HCT116 (cell line): Measurements from ENCODE around the gene MYH15. TPM values are rescaled to one million over a fixed set of nuclear protein-coding genes. Genes with fewer than 3 reads are reported as not detected.

Source experiments
- ATAC-seq: fragments of 200-7000 bp; cut with Tn5 transposase; 2 replicates; pipeline ENCODE4 v1.9.1; 2020; ENCODE audit warnings: mild to moderate bottlenecking, moderate library complexity
- BruUV-seq: library from RNA; stranded (reverse); fragments of 400-500 nt; replicated peaks from 2 replicates; lab custom pipeline; 2021; lab: Mats Ljungman, UMichigan
- CTCF ChIA-PET: fragments of 300-600 bp; sonication (Branson Sonifier 250); formaldehyde crosslinking; loops from one replicate; lab custom pipeline; 2021; ENCODE audit warnings: antibody characterized with exemption; lab: Charles Lee
- POLR2A ChIA-PET: fragments of 300-600, 350-600 bp; sonication (Branson Sonifier 250); formaldehyde crosslinking; loops from one replicate; lab custom pipeline; 2021; ENCODE audit warnings: antibody characterized with exemption; lab: Charles Lee
- RAD21 ChIA-PET, 2 experiments: fragments of 300-600 bp; sonication (Branson Sonifier 250); formaldehyde crosslinking; loops; one replicate each; lab custom pipeline; 2023; ENCODE audit warnings: low total read pairs in 2 of 2; ENCODE audit not compliant: uncharacterized antibody in 2 of 2, unreplicated experiment in 2 of 2, low non-redundant PET in 1 of 2; lab: Charles Lee
- DNase-seq: peaks from one replicate; pipeline ENCODE4 v3.0.0-alpha.2; 2010; ENCODE audit warnings: low read depth, low spot score
- H2AFZ ChIP-seq: fragments of 200-600 bp; shearing (Covaris generic), sonication (generic); 2 replicates; pipeline ENCODE4 v1.6.1; 2017; ENCODE audit warnings: low read depth, mixed run types, mixed read lengths, antibody characterized with exemption, low read length; ENCODE audit not compliant: poor library complexity, severe bottlenecking
- H3K27ac ChIP-seq: 2 replicates; pipeline ENCODE4 v1.5.1; 2012; ENCODE audit warnings: low read depth, low read length
- H3K27me3 ChIP-seq: fragments of 200-600 bp; sonication (generic); 2 replicates; pipeline ENCODE4 v1.6.1; 2016; ENCODE audit warnings: mixed run types, low read length, mixed read lengths; ENCODE audit not compliant: insufficient read depth
- H3K36me3 ChIP-seq, 2 experiments: fragments of 200-500 bp in 1 of 2; fragments of 200-600 bp in 1 of 2; sonication (Bioruptor generic) in 1 of 2; sonication (generic) in 1 of 2; 2 replicates each; pipeline versions ENCODE4 v1.5.1 to v1.6.1; 2014 to 2016; ENCODE audit warnings: low read length in 2 of 2, inconsistent platforms in 1 of 2, mixed read lengths in 1 of 2, mixed run types in 1 of 2; ENCODE audit not compliant: insufficient read depth in 2 of 2, control insufficient read depth in 1 of 2
- H3K4me1 ChIP-seq, 2 experiments: fragments of 200-600 bp in 1 of 2; sonication (generic) in 1 of 2; 2 replicates each; pipeline versions ENCODE4 v1.5.1 to v1.6.1; 2012 to 2017; ENCODE audit warnings: low read length in 2 of 2, inconsistent platforms in 1 of 2, mild to moderate bottlenecking in 1 of 2, mixed read lengths in 1 of 2, mixed run types in 1 of 2, moderate library complexity in 1 of 2; ENCODE audit not compliant: insufficient read depth in 2 of 2, control insufficient read depth in 1 of 2
- H3K4me2 ChIP-seq: fragments of 200-600 bp; sonication (generic); 2 replicates; pipeline ENCODE4 v1.6.1; 2017; ENCODE audit warnings: mixed run types, low read length, mixed read lengths
- H3K4me3 ChIP-seq, 2 experiments: fragments of 200-600 bp in 1 of 2; sonication (generic) in 1 of 2; replicated peaks in 1 of 2; 2 replicates each; pipeline ENCODE4 v1.5.1; 2011 to 2016; ENCODE audit warnings: low read length in 2 of 2, control low read depth in 1 of 2, low read depth in 1 of 2, mild to moderate bottlenecking in 1 of 2, mixed read lengths in 1 of 2, mixed run types in 1 of 2
- H3K79me2 ChIP-seq: fragments of 200-600 bp; sonication (generic); 2 replicates; pipeline ENCODE4 v1.6.1; 2017; ENCODE audit warnings: mild to moderate bottlenecking, mixed run types, low read length, moderate library complexity, mixed read lengths; ENCODE audit not compliant: insufficient read depth
- H3K9ac ChIP-seq: fragments of 200-600 bp; sonication (generic); 2 replicates; pipeline ENCODE4 v1.6.1; 2016; ENCODE audit warnings: low read length, mixed read lengths
- H3K9me2 ChIP-seq: fragments of 200-600 bp; sonication (generic), shearing (Covaris generic); 2 replicates; pipeline ENCODE4 v1.6.1; 2017; ENCODE audit warnings: mixed run types, mild to moderate bottlenecking, moderate library complexity; ENCODE audit not compliant: insufficient read depth
- H3K9me3 ChIP-seq, 2 experiments: fragments of 200-500 bp in 1 of 2; fragments of 200-600 bp in 1 of 2; sonication (Bioruptor generic) in 1 of 2; sonication (generic) in 1 of 2; 2 replicates each; pipeline ENCODE4 v1.6.1; 2014 to 2017; ENCODE audit warnings: low read length in 2 of 2, mixed read lengths in 2 of 2, inconsistent platforms in 1 of 2, low read depth in 1 of 2, mild to moderate bottlenecking in 1 of 2, mixed run types in 1 of 2, moderate library complexity in 1 of 2; ENCODE audit not compliant: control insufficient read depth in 1 of 2, insufficient read depth in 1 of 2
- H4K20me1 ChIP-seq: fragments of 200-600 bp; sonication (generic), shearing (Covaris generic); 2 replicates; pipeline ENCODE4 v1.6.1; 2017; ENCODE audit warnings: mixed run types, mild to moderate bottlenecking, moderate library complexity; ENCODE audit not compliant: insufficient read depth
- CBX3 ChIP-seq: IDR thresholded peaks from 2 replicates; pipeline ENCODE4 v1.6.1; 2012; ENCODE audit warnings: low read depth
- CEBPB ChIP-seq: IDR thresholded peaks from 2 replicates; pipeline ENCODE4 v1.6.1; 2012; ENCODE audit warnings: low read depth
- EGR1 ChIP-seq: IDR thresholded peaks from 2 replicates; pipeline ENCODE4 v1.6.1; 2012; ENCODE audit warnings: low read depth
- ELF1 ChIP-seq: IDR thresholded peaks from 2 replicates; pipeline ENCODE4 v1.6.1; 2012; ENCODE audit warnings: low read depth, borderline replicate concordance
- EZH2 ChIP-seq: fragments of 200-600 bp; sonication (generic); IDR thresholded peaks from 2 replicates; pipeline ENCODE4 v1.6.1; 2017; ENCODE audit warnings: antibody characterized with exemption, mixed run types
- EZH2phosphoT487 ChIP-seq: fragments of 200-600 bp; IDR thresholded peaks from 2 replicates; pipeline ENCODE4 v1.6.1; 2018; ENCODE audit warnings: antibody characterized with exemption, borderline replicate concordance
- FOSL1 ChIP-seq: IDR thresholded peaks from 2 replicates; pipeline ENCODE4 v1.6.1; 2012; ENCODE audit warnings: low read depth
- JUND ChIP-seq: IDR thresholded peaks from 2 replicates; pipeline ENCODE4 v1.6.1; 2012
- POLR2A ChIP-seq: IDR thresholded peaks from 2 replicates; pipeline ENCODE4 v1.7.0; 2011; ENCODE audit warnings: borderline replicate concordance; ENCODE audit not compliant: insufficient read depth, insufficient read length; ENCODE audit errors: extremely low read depth
- POLR2AphosphoS5 ChIP-seq: IDR thresholded peaks from 2 replicates; pipeline ENCODE4 v1.6.1; 2011; ENCODE audit warnings: mild to moderate bottlenecking, low read depth, low read length, moderate library complexity
- SIN3A ChIP-seq: IDR thresholded peaks from 2 replicates; pipeline ENCODE4 v1.6.1; 2012; ENCODE audit warnings: low read depth
- SP1 ChIP-seq: IDR thresholded peaks from 2 replicates; pipeline ENCODE4 v1.6.1; 2012; ENCODE audit warnings: low read depth
- SRF ChIP-seq: IDR thresholded peaks from 2 replicates; pipeline ENCODE4 v1.6.1; 2012; ENCODE audit warnings: low read depth
- TCF7L2 ChIP-seq: IDR thresholded peaks from 2 replicates; pipeline ENCODE4 v1.7.0; 2011; ENCODE audit warnings: borderline replicate concordance, inconsistent platforms; ENCODE audit not compliant: insufficient read depth, insufficient read length; ENCODE audit errors: extremely low read depth
- ZFX ChIP-seq: fragments of 450-650 bp; IDR thresholded peaks from 2 replicates; pipeline ENCODE4 v1.6.1; 2017
- ZNF274 ChIP-seq: fragments of 200-500 bp; sonication (Bioruptor generic); IDR thresholded peaks from 2 replicates; pipeline ENCODE4 v1.6.1; 2014; ENCODE audit warnings: mild to moderate bottlenecking, low read depth, low read length, inconsistent platforms
- intact Hi-C: fragments of 100-400 bp; cut with micrococcal nuclease; formaldehyde crosslinking; loops from 2 replicates; pipeline ENCODE4 v1.10.0; 2022
- total RNA-seq: library from RNA; stranded (reverse); gene quantifications from one replicate; pipeline ENCODE4 v1.2.1, GENCODE V29; 2021; ENCODE audit not compliant: unreplicated experiment
- TF ChIP-seq, protein P1 (sequence below): IDR thresholded peaks from 2 replicates; pipeline ENCODE4 v1.6.1; 2012; ENCODE audit warnings: low read depth
- TF ChIP-seq, protein P2 (sequence below): IDR thresholded peaks from 2 replicates; pipeline ENCODE4 v1.6.1; 2012

Gene MYH15
- total RNA-seq, 1 experiment from 2014 or later, result 11.2 TPM

DNA sequence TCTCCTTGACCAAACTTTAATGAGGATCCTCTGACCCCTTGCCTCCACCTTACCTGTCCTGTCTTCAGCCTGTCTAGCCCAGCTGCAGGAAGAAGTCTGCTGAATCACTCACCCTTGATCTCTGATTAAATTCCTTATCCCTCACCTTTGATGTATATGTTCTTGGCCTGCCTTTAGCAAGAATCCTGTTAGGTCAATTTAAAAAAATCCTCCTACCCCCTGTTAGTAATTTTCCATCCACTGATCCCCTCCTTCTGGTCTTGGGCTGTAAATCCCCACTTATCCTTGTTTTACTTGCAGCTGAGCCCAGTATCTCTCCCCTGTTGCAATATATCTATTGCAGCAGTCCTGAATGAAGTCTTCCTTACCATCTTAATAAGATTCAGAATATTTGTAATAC is 39.0 kb downstream of the MYH15 start:
- ATAC-seq (peak; percentile 57), DNase-seq (peak; percentile 68)
- H3K9me2 ChIP-seq, result no peaks in the 10 kb centered on the region
- BruUV-seq, result no TSS peak
- CTCF ChIA-PET, result no interaction called here
- no peaks in the 10 kb centered on the region for H3K79me2 ChIP-seq
- TF ChIP-seq ELF1 (no peak), POLR2AphosphoS5 (peak; percentile 45; the same call in 1 of the 2 replicates), ZFX (no peak), FOSL1 (peak; percentile 64), EZH2 (no peak), EZH2phosphoT487 (no peak), SP1 (peak; percentile 74), CEBPB (no peak), JUND (peak; percentile 69), POLR2A (no peak), ZNF274 (no peak), CBX3 (peak; percentile 26; the same call in 1 of the 2 replicates), TCF7L2 (peak; percentile 92), SRF (no peak; the same call in 1 of the 2 replicates), SIN3A (peak; percentile 36; the same call in 1 of the 2 replicates), EGR1 (no peak)
- TF ChIP-seq, protein P1, sequence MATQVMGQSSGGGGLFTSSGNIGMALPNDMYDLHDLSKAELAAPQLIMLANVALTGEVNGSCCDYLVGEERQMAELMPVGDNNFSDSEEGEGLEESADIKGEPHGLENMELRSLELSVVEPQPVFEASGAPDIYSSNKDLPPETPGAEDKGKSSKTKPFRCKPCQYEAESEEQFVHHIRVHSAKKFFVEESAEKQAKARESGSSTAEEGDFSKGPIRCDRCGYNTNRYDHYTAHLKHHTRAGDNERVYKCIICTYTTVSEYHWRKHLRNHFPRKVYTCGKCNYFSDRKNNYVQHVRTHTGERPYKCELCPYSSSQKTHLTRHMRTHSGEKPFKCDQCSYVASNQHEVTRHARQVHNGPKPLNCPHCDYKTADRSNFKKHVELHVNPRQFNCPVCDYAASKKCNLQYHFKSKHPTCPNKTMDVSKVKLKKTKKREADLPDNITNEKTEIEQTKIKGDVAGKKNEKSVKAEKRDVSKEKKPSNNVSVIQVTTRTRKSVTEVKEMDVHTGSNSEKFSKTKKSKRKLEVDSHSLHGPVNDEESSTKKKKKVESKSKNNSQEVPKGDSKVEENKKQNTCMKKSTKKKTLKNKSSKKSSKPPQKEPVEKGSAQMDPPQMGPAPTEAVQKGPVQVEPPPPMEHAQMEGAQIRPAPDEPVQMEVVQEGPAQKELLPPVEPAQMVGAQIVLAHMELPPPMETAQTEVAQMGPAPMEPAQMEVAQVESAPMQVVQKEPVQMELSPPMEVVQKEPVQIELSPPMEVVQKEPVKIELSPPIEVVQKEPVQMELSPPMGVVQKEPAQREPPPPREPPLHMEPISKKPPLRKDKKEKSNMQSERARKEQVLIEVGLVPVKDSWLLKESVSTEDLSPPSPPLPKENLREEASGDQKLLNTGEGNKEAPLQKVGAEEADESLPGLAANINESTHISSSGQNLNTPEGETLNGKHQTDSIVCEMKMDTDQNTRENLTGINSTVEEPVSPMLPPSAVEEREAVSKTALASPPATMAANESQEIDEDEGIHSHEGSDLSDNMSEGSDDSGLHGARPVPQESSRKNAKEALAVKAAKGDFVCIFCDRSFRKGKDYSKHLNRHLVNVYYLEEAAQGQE, result no peak
- TF ChIP-seq, protein P2, sequence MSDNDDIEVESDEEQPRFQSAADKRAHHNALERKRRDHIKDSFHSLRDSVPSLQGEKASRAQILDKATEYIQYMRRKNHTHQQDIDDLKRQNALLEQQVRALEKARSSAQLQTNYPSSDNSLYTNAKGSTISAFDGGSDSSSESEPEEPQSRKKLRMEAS, result no peak
- peak overlapping the region; percentile 56 for H3K9ac ChIP-seq
- H3K4me3 ChIP-seq, result peak overlapping the region; percentile 15 to 38
- no peaks in the 10 kb centered on the region for H3K27me3 ChIP-seq
- peak overlapping the region; percentile 85 for H3K27ac ChIP-seq
- H3K9me3 ChIP-seq, result no peaks in the 10 kb centered on the region
- POLR2A ChIA-PET, result interaction anchor here (1.1 kb wide), 1 partner anchor 118 kb away, joined by 3 read pairs; the partner anchor contains the start of genes CIP2A and DZIP3
- H2AFZ ChIP-seq, result no peak overlapping the region
- intact Hi-C loops, result loop anchor here (10.0 kb wide), 1 partner anchor 617 kb away; no protein-coding TSS in a partner anchor
- H3K36me3 ChIP-seq, result no peaks in the 10 kb centered on the region
- RAD21 ChIA-PET, result no interaction called here
- H3K4me1 ChIP-seq, result peaks cover 37 to 70% of the 10 kb centered on the region in 2 experiments
- H3K4me2 ChIP-seq, result peak overlapping the region; percentile 73
- no peaks in the 10 kb centered on the region for H4K20me1 ChIP-seq
